GM18951 (cell line): Measurements from ENCODE around the gene TMEM140.
A peak's percentile ranks its signal among the peaks of the same experiment; 100 is the strongest.
"Not testable (repeated sequence)": the region's sequence is repeated elsewhere in the genome, so short reads cannot be mapped to it uniquely, and the experiment has no call there.

Experiments
- POLR2A ChIP-seq: IDR thresholded peaks from 4 replicates; pipeline ENCODE4 v1.6.1; 2011; ENCODE audit warnings: mild to moderate bottlenecking; ENCODE audit not compliant: insufficient read length, insufficient read depth; ENCODE audit errors: extremely low read depth
- in situ Hi-C: fragments of 300-500 bp; cut with MboI; formaldehyde crosslinking; loops from one replicate; pipeline ENCODE4 v1.12.0; 2022; ENCODE audit warnings: low sequenced_read_pairs, mixed read lengths, inconsistent platforms; ENCODE audit not compliant: unreplicated experiment

TMEM140 gene

DNA sequence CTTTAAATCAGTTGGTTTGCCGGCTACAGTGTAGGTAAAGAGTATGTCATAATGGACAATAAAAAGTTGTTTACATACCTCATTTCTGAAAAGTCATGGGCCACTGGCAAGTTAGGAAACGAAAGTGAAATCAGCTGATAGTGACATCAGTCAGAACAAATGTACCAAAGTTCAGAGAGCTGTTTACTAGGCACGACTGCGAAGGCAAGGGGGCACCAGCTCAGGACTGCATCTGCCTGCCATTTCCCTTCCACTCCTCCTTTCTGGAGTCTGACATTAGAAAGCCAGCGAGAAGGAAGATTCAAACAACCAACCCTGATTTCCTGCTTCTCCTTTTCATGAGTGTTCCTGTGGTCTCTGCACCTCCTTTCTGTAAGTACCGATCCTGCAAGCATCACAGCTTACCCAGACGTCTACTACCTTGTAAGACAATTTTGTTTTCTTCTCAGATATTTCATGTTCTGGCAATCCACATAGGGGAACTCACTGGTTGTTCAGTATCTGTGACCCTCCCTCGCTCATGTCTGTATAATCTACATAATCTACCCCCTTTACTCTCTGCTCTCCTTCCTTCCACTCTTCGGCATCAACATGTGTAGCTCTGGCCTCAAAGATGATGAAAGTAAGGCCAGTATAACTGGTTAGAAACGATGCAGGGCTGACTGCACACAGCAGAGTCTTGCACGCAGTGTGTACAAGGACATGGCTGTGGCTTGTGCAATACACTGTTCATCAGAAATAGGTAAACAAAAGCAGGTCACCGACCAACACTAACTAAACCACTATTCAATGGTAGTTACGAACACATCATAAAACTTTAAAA, at the start of gene TMEM140:
Gene TMEM140 (plus strand): TSS at position 174 of the 823 bp plus-strand sequence. CDS start 16,370 bp downstream, outside the sequence.
- peak; percentile 58 for TF ChIP-seq POLR2A
- in situ Hi-C loops: no loop called here

- no peak for TF ChIP-seq POLR2A
- in situ Hi-C loops: no loop called here
Observed at GRCh38 chr7:135098391-135098790, 49.5 kb upstream of the TMEM140 start.

DNA sequence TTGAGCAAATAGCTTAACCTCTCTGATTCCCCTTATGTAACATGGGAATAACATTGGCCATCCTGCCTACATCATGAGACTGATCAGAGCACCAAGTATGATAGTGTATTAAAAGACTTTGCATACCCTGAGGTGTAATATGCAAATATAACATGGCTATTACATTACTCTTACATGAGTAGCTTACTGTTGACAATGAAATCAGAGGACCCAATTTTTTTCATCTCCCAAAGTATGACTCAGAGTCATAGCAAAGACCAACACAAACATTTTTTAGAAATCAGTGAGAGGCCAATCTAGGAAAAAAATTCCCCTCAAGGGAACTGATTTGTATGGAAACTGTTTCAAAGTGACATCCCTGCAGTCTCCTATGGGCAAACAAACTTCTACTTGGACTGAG, 47.0 kb upstream of the TMEM140 start:
- no peak for TF ChIP-seq POLR2A
- in situ Hi-C loops: no loop called here

DNA sequence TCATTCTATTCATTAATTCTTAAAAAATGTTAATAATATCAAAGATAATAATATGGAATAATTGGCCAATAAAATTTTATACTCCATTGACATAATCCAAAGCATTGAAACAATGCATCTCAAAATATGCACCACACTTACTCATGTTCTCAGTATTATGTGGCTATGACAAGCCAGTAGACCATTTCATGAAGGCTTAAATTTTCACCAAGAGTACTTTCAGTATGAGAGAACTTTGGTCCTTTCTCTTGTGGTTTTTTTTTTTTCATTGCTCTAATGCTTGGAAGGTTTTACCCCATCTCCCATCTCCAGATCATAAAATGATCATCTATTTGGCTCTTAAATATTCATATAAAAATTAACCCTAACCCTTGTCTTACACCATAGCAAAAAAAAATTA, 45.5 kb upstream of the TMEM140 start:
- no peak for TF ChIP-seq POLR2A
- in situ Hi-C loops: no loop called here

- no peak for TF ChIP-seq POLR2A
- in situ Hi-C loops: no loop called here
Observed at GRCh38 chr7:135109562-135109961, 38.3 kb upstream of the TMEM140 start.

DNA sequence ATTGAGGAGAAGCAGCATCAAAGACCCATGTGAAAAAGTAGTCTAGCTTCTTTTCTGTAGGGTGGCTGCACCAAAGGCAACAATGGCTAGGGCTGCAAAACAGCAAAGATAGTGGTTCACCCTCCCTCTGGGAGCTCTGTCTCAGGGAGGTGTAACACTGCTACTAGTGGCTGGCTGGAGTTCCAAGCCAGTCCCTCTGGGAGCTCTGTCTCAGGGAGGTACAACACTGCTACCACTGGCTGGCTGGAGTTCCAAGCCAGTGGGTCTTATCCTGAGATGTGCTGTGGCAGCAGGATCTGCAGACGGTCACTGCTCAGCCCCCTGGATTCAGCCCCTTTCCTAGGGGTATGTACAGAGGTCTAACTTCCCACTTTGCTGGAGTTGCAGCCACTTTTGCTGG, 37.9 kb upstream of the TMEM140 start:
- TF ChIP-seq POLR2A: no peak
- in situ Hi-C loops: no loop called here

DNA sequence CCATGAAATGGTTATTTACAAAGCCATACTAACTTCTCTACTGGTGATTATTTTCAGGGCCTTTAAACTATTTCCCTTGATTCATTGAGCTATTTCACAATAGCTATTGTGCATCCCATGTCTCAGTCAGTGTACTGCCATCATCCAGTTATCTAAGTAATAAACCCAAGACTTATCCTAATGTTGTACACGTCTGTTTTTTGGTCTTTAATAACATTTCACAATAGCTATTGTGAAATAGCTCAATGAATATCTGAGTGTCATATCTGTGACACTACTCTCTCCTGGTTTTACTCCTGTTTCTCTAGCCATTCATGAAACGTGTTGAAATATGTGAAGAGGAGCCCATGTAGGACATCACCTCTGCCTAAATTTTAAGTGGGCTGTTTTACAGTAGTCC, 36.5 kb upstream of the TMEM140 start:
- in situ Hi-C loops: no loop called here
- TF ChIP-seq POLR2A: no peak

DNA sequence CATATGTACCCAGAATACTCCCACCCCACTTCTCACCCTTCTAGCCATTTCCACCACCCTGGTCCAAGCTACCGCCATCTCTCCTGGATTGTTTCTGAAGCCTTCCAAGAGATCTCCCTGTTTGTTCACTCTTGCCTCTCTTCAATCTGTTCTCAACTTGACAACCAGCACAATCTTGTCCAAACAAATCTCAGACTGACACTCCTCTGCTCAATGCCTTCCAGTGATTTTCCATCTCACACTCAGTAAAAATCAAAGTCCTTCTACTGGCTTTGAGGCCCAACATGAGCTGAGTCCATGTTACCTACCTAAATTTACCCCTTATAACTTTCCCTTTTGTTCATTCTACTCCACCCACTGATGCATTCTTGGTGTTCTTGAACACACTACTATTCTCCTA, 33.2 kb upstream of the TMEM140 start:
- in situ Hi-C loops: no loop called here
- no peak for TF ChIP-seq POLR2A

GRCh38 chr7:135117096-135117495, 30.8 kb upstream of the TMEM140 start:
- no peak for TF ChIP-seq POLR2A
- in situ Hi-C loops: no loop called here

- TF ChIP-seq POLR2A: no peak
- in situ Hi-C loops: no loop called here
Observed at GRCh38 chr7:135121868-135122267, 26.0 kb upstream of the TMEM140 start.

- in situ Hi-C loops: not testable (repeated sequence)
Observed at GRCh38 chr7:135124631-135125030, 23.2 kb upstream of the TMEM140 start.

DNA sequence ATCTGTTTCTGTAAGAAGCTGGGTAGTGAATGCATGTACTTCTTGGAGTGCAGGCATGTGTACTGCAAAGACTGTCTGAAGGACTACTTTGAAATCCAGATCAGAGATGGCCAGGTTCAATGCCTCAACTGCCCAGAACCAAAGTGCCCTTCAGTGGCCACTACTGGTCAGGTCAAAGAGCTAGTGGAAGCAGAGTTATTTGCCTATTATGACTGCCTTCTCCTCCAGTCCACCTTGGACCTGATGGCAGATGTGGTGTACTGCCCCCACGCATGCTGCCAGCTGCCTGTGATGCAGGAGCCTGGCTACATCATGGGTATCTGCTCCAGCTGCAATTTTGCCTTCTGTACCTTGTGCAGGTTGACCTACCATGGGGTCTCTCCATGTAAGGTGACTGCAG, 18.9 kb upstream of the TMEM140 start:
- in situ Hi-C loops: no loop called here
- TF ChIP-seq POLR2A: no peak

- in situ Hi-C loops: no loop called here
Observed at GRCh38 chr7:135129579-135129978, 18.3 kb upstream of the TMEM140 start.

DNA sequence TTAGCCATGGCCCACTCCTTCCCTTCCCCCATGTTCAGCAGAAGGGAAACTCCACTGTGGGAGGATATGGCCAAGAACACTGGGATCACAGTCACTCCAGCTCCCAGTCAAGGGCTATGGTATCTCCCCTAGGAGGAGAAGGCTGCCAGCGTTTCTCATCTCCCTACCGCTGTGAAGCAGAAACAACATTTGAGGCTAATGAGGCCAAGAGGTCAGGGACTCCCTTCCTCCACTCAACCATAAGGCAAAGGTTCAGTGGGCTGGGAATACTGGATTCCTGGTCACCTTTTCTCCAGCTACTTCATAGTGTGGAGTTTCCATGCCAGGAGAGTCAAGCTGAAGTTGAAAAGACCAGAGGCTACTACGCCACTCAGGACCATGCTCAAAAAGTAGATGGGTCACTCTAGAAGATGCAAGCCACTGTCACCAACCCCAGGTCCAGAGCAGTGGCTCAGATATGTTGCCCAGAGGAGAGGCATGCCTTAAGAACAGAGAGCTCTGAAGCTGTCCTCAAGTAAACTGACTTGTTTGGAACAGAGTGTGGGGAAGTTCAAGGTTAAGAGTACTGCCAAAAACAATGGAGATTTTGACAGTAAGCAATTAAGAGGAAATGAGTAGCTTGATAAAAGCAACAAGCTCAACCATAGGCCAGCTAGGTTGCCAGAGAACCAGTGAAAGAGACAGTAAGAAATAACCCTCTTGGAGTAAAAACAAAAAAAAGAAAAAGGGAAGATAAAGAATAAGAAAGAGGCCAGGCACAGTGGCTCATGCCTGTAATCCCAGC, 3.8 kb upstream of the TMEM140 start:
- in situ Hi-C loops: no loop called here
- no peak for TF ChIP-seq POLR2A

More at GRCh38 chr7:135129579-135129978, 18.3 kb upstream of the TMEM140 start:
- TF ChIP-seq POLR2A: no peak
